Activated naive CD8-positive, alpha-beta T cell treated with anti-CD3 and anti-CD28 coated beads, Interleukin-2, amount 50 U/mL, for 24 hours (primary cell): ENCODE measurements around the gene MARCHF2.
"Not testable (repeated sequence)": the region's sequence is repeated elsewhere in the genome, so short reads cannot be mapped to it uniquely, and the experiment has no call there.

Source experiments
- ATAC-seq: fragments of 150-1000 bp; cut with Tn5 transposase; one replicate; pipeline ENCODE4 v1.10.0; 2021
- DNase-seq: peaks from one replicate; pipeline ENCODE4 v3.0.0; 2021
- H3K27ac Mint-ChIP-seq: one replicate; pipeline ENCODE4 v1.8.0; 2021; ENCODE audit warnings: mild to moderate bottlenecking, mixed read lengths
- H3K27me3 Mint-ChIP-seq: one replicate; pipeline ENCODE4 v1.8.0; 2021; ENCODE audit warnings: mixed read lengths
- H3K36me3 Mint-ChIP-seq: one replicate; pipeline ENCODE4 v1.8.0; 2021; ENCODE audit warnings: low read depth, mixed read lengths
- H3K4me1 Mint-ChIP-seq: one replicate; pipeline ENCODE4 v1.8.0; 2021; ENCODE audit warnings: mixed read lengths
- H3K4me3 Mint-ChIP-seq: one replicate; pipeline ENCODE4 v1.8.0; 2021; ENCODE audit warnings: mild to moderate bottlenecking, moderate library complexity, mixed read lengths
- H3K9me3 Mint-ChIP-seq: one replicate; pipeline ENCODE4 v1.8.0; 2021; ENCODE audit warnings: mixed read lengths

MARCHF2 gene

DNA sequence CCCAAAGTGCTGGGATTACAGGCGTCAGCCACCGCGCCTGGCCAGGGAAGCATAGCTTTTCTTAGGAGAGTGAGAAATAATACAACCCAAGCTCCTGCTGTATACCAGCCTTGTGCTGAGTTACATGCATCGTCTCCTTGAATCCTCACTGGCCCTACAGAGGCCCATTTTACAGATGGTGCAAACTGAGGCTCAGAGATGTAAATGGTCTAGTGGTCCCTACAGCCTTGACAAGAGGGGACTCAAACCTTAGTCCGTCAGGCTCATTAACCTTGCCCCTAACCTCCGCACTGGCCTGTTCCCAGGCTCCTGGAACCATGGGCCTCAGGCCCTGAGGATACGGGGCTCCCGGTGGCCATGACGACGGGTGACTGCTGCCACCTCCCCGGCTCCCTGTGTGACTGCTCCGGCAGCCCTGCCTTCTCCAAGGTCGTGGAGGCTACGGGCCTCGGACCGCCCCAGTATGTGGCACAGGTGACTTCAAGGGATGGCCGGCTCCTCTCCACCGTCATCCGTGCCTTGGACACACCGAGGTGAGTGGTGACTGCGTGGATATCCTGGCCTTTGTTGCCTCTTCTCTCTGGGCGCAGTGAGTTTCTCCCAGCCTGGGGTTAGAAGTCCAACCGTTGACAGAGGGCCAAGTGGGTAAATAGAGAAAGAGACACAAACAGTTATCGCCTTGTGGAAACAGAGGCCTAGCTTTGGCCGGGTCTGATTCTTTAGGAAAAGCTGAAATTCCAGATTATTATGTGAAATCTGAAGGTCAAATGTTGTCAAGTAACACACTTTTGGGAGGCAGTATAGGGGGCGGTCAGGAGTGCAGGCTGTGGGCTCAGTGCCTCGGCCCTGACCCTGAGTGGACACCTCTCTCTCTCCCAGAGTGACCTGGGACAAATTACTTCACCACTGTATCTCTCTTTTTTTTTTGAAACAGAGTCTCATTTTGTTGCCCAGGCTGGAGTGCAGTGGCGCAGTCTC, 8.7 kb downstream of the MARCHF2 start:
- Mint-ChIP-seq H3K36me3 (peaks cover 1% of the 10 kb centered on the region), H3K27ac (no peak overlapping the region), H3K4me1 (peaks cover 3% of the 10 kb centered on the region), H3K27me3 (no peaks in the 10 kb centered on the region), H3K9me3 (no peaks in the 10 kb centered on the region), H3K4me3 (no peak overlapping the region)
- DNase-seq, result no peak
- no peak for ATAC-seq

DNA sequence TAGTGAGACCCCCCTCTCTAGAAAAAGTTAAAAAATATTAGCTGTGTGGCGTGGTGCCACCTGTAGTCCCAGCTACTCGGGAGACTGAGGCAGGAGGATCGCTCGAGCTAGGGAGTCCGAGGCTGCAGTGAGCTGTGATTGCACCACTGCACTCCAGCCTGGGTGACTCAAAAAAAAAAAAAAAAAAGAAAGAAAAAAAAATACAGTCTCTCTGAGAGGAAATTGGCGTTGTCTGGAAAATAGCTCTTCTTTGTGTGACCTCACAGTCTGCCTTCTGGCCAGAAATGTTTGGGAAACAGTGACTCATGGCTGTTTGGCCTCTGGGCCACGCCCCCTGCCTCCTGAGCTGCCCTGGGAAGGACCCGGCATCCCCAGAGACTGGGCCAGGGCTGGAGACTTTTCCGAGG, 10.7 kb downstream of the MARCHF2 start:
- no peaks in the 10 kb centered on the region for H3K9me3 Mint-ChIP-seq
- peak; percentile 49 for ATAC-seq
- no peak overlapping the region for H3K27ac Mint-ChIP-seq
- peaks cover 3% of the 10 kb centered on the region for H3K4me1 Mint-ChIP-seq
- no peak overlapping the region for H3K4me3 Mint-ChIP-seq
- no peak for DNase-seq
- no peaks in the 10 kb centered on the region for H3K27me3 Mint-ChIP-seq
- H3K36me3 Mint-ChIP-seq, result peaks cover 3% of the 10 kb centered on the region

- not testable (repeated sequence) for H3K27ac Mint-ChIP-seq, H3K4me3 Mint-ChIP-seq, H3K4me1 Mint-ChIP-seq, H3K9me3 Mint-ChIP-seq, DNase-seq, H3K36me3 Mint-ChIP-seq, ATAC-seq, H3K27me3 Mint-ChIP-seq
Observed at GRCh38 chr19:8425331-8425730, 12.2 kb downstream of the MARCHF2 start.

DNA sequence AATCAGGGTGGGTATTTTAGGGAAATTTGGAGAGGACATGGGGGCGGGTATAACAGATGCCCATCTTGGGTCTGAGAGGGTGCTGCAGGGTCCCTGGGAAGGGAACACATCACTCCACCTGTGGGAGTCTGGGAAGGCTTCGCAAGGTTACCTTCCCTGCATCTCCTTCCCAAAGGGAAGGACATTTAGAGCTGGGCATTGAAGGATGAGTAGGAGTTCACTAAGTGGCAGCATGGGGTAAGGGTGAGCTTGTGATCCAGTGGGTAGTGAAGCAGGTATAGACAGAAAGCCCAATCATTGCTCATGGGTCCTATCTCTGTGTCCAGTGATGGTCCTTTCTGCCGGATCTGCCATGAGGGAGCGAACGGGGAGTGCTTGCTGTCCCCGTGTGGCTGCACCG, 13.2 kb downstream of the MARCHF2 start:
- H3K36me3 Mint-ChIP-seq, result peaks cover 3% of the 10 kb centered on the region
- no peaks in the 10 kb centered on the region for H3K27me3 Mint-ChIP-seq
- no peak overlapping the region for H3K27ac Mint-ChIP-seq
- peaks cover 3% of the 10 kb centered on the region for H3K4me1 Mint-ChIP-seq
- H3K4me3 Mint-ChIP-seq, result no peak overlapping the region
- no peaks in the 10 kb centered on the region for H3K9me3 Mint-ChIP-seq
- DNase-seq (no peak), ATAC-seq (no peak)

DNA sequence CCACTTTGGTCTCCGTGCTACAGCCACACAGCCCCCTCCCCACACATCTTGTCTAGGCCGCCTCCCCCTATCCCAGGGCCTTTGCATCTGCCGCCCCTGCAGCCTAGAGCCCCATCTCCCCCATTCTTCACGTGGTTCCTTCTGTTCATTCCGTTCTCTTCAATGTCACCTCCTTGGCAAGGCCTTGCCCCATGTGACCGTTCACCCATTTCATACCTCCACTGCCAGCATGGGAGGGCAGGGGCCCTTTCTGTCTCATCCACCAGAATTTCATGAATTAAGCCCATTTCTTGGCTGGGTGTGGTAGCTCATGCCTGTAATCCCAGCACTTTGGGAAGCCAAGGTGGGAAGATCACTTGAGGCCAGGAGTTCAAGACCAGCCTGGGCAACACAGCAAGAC, 15.9 kb downstream of the MARCHF2 start:
- H3K27ac Mint-ChIP-seq, result no peak overlapping the region

GRCh38 chr19:8429826-8430225, 16.7 kb downstream of the MARCHF2 start:
- no peak overlapping the region for H3K4me3 Mint-ChIP-seq
- DNase-seq, result no peak
- H3K4me1 Mint-ChIP-seq, result no peaks in the 10 kb centered on the region
- no peaks in the 10 kb centered on the region for H3K27me3 Mint-ChIP-seq
- no peak overlapping the region for H3K27ac Mint-ChIP-seq
- H3K9me3 Mint-ChIP-seq, result no peaks in the 10 kb centered on the region
- ATAC-seq, result no peak
- peaks cover 2% of the 10 kb centered on the region for H3K36me3 Mint-ChIP-seq

More for the DNA sequence above, 15.9 kb downstream of the MARCHF2 start:
- DNase-seq (no peak), ATAC-seq (no peak)
- Mint-ChIP-seq H3K4me1 (peaks cover 1% of the 10 kb centered on the region), H3K36me3 (peaks cover 2% of the 10 kb centered on the region), H3K9me3 (no peaks in the 10 kb centered on the region), H3K4me3 (no peak overlapping the region), H3K27me3 (no peaks in the 10 kb centered on the region)

DNA sequence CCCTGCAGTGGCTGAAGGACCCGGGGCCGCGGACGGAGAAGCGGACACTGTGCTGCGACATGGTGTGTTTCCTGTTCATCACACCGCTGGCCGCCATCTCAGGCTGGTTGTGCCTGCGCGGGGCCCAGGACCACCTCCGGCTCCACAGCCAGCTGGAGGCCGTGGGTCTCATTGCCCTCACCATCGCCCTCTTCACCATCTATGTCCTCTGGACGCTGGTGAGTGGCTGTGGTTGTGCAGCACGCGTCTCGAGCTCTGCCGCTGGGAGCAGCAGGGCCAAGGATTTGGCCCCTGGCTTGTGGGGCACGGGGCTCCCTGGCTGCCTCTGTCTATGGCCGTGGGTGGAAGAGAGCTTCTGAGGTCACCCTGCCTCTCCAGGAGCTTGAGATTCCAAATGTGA, 17.5 kb downstream of the MARCHF2 start:
- ATAC-seq (no peak), DNase-seq (no peak)
- peaks cover 1% of the 10 kb centered on the region for H3K4me1 Mint-ChIP-seq
- no peaks in the 10 kb centered on the region for H3K27me3 Mint-ChIP-seq
- H3K36me3 Mint-ChIP-seq, result peaks cover 2% of the 10 kb centered on the region
- H3K27ac Mint-ChIP-seq, result no peak overlapping the region
- no peaks in the 10 kb centered on the region for H3K9me3 Mint-ChIP-seq
- no peak overlapping the region for H3K4me3 Mint-ChIP-seq

DNA sequence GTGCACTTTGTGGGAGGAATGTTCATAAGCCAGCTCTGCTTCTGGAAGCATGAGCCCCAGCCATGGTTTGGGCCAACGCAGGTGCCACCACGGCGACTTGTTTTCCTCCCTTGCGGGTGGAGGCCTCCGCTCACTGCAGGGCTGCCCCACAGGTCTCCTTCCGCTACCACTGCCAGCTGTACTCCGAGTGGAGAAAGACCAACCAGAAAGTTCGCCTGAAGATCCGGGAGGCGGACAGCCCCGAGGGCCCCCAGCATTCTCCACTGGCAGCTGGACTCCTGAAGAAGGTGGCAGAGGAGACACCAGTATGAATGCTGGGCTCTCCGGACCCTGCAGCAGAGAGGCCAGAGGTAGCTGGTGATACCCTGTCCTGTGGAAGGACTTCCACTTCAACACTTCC, 25.1 kb downstream of the MARCHF2 start:
- H3K4me3 Mint-ChIP-seq, result no peak overlapping the region
- no peak overlapping the region for H3K27ac Mint-ChIP-seq
- peaks cover 4% of the 10 kb centered on the region for H3K4me1 Mint-ChIP-seq
- ATAC-seq (no peak), DNase-seq (no peak)
- H3K9me3 Mint-ChIP-seq, result no peaks in the 10 kb centered on the region
- no peaks in the 10 kb centered on the region for H3K27me3 Mint-ChIP-seq
- H3K36me3 Mint-ChIP-seq, result no peaks in the 10 kb centered on the region

DNA sequence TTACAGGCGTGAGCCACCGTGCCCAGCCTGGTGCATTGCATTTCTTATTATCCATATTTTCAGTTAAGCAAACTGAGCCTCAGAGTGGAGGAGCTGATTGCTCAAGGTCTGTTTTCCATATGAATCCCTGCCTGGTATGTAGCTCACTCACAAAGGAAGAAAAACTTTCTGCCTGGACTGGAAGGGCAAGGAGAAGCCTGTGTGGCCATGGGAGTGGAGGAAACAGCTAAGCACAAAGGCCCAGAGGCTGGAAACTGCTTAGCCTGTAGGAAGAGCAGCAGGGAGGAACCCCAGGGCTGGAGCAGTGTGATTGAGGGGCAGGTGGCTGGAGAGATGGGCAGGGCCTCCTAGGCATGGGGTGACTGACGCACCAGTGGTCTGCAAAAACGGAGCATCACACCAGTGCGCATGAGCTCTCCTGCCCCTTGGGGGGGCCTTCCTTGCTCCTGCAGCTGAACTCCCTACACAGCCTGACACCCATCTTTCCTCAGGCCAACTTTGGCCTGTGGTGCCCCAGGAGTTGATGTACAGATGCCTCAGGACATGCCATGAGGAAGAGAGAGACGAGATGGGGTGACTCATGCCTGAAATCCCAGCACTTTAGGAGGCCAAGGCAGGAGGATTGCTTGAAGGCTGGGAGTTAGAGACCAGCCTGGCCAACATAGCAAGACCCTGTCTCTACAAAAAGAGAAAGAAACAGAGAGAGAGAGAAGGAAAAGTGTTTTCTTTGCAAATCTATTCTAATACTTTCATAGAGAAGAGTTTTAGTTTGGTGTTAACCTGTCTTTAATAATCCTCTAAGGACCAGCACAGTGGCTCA, 28.8 kb downstream of the MARCHF2 start:
- Mint-ChIP-seq H3K9me3 (no peaks in the 10 kb centered on the region), H3K27ac (no peak overlapping the region), H3K27me3 (no peaks in the 10 kb centered on the region), H3K4me3 (no peak overlapping the region), H3K36me3 (peaks cover 15% of the 10 kb centered on the region), H3K4me1 (peaks cover 22% of the 10 kb centered on the region)
- ATAC-seq (no peak), DNase-seq (no peak)

GRCh38 chr19:8444140-8444676, 31.1 kb downstream of the MARCHF2 start:
- H3K27ac Mint-ChIP-seq, result peak overlapping the region; percentile 96
- H3K4me3 Mint-ChIP-seq, result peak overlapping the region; percentile 86
- not testable (repeated sequence) for H3K9me3 Mint-ChIP-seq, H3K27me3 Mint-ChIP-seq, ATAC-seq, DNase-seq
- peaks cover 42% of the 10 kb centered on the region for H3K4me1 Mint-ChIP-seq
- H3K36me3 Mint-ChIP-seq, result peaks cover 25% of the 10 kb centered on the region

GRCh38 chr19:8444677-8445487, 31.8 kb downstream of the MARCHF2 start, which contains the start of gene HNRNPM:
HNRNPM (plus strand) TSS chr19:8444975; CDS start chr19:8444999, 24 bp downstream.
- ATAC-seq, result peak; percentile 95
- peak within 1 kb of the TSS; percentile 86 for H3K4me3 Mint-ChIP-seq
- no peaks in the 10 kb centered on the region for H3K9me3 Mint-ChIP-seq
- peaks cover 28% of the 10 kb centered on the region for H3K36me3 Mint-ChIP-seq
- peak within 1 kb of the TSS; percentile 96 for H3K27ac Mint-ChIP-seq
- peaks cover 45% of the 10 kb centered on the region for H3K4me1 Mint-ChIP-seq
- H3K27me3 Mint-ChIP-seq, result no peaks in the 10 kb centered on the region
- DNase-seq, result peak; percentile 100

- Mint-ChIP-seq H3K36me3 (peaks cover 30% of the 10 kb centered on the region), H3K27me3 (no peaks in the 10 kb centered on the region), H3K4me1 (peaks cover 50% of the 10 kb centered on the region), H3K27ac (peak overlapping the region; percentile 93), H3K9me3 (no peaks in the 10 kb centered on the region), H3K4me3 (peak overlapping the region; percentile 86)
- peak; percentile 66 for DNase-seq
- ATAC-seq, result peak; percentile 33
Observed at GRCh38 chr19:8445488-8446001, 32.4 kb downstream of the MARCHF2 start.

DNA sequence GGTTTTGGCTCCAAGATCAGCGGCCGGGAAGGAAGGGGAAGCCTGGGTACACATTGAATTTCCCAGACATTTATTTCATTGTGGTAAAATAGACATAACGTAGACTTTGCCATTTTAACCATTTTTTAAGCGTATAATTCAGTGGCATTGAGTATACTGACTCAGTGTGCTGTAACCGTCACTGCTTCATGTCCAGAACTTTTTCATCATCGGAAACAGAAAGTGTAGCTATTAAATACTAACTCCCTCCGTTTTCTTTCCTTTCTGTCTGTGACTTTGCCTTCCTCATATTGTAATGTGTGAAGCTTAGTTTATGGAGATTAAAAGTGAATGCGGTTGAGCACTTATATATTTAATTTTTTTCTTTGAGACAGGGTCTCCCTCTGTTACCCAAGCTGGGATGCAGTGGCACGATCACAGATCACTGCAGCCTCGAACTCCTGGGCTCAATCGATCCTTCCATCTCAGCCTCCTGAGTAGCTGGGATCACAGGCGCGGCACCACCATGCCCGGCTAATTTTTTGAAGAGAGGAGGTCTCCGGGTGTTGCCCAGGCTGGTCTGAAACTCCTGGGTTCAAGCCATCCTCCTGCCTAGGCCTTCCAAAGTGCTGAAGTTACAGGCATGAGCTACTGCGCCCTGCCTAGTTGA, 33.1 kb downstream of the MARCHF2 start:
- H3K9me3 Mint-ChIP-seq, result no peaks in the 10 kb centered on the region
- H3K27me3 Mint-ChIP-seq, result no peaks in the 10 kb centered on the region
- H3K27ac Mint-ChIP-seq, result peak overlapping the region; percentile 93
- no peak for ATAC-seq
- peak overlapping the region; percentile 86 for H3K4me3 Mint-ChIP-seq
- H3K4me1 Mint-ChIP-seq, result peaks cover 53% of the 10 kb centered on the region
- H3K36me3 Mint-ChIP-seq, result peaks cover 32% of the 10 kb centered on the region
- DNase-seq, result no peak
